Prostate gland (tissue), 2 donors: ENCODE results near the gene MT4.

ENCODE experiments used
- POLR2AphosphoS5 ChIP-seq: sonication (generic); formaldehyde crosslinking; IDR thresholded peaks from one replicate; pipeline ENCODE4 v1.6.1; 2017; ENCODE audit warnings: antibody characterized with exemption
- TF ChIP-seq, protein P1 (sequence below), 4 experiments: fragments of 200-600 bp in 2 of 4; fragments of 450-650 bp in 2 of 4; sonication (generic) in 2 of 4; IDR thresholded peaks; 1 replicate in 3 of 4; 2 replicates in 1 of 4; pipeline ENCODE4 v1.5.1; 2016 to 2019; ENCODE audit warnings: antibody characterized with exemption in 4 of 4, mild to moderate bottlenecking in 2 of 4, moderate library complexity in 2 of 4

GRCh38 chr16:56517206-56517605 lies 47.7 kb upstream of the MT4 start:
- TF ChIP-seq, protein P1, sequence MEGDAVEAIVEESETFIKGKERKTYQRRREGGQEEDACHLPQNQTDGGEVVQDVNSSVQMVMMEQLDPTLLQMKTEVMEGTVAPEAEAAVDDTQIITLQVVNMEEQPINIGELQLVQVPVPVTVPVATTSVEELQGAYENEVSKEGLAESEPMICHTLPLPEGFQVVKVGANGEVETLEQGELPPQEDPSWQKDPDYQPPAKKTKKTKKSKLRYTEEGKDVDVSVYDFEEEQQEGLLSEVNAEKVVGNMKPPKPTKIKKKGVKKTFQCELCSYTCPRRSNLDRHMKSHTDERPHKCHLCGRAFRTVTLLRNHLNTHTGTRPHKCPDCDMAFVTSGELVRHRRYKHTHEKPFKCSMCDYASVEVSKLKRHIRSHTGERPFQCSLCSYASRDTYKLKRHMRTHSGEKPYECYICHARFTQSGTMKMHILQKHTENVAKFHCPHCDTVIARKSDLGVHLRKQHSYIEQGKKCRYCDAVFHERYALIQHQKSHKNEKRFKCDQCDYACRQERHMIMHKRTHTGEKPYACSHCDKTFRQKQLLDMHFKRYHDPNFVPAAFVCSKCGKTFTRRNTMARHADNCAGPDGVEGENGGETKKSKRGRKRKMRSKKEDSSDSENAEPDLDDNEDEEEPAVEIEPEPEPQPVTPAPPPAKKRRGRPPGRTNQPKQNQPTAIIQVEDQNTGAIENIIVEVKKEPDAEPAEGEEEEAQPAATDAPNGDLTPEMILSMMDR (IDR thresholded peaks at IDR 0.05) = no peak
- TF ChIP-seq POLR2AphosphoS5 = no peak
